ENCODE data around the gene THSD8.

THSD8 gene

GRCh38 chr19:12834566-12834943 is 32.7 kb downstream of the THSD8 start, which contains the start of gene RTBDN:
RTBDN (minus strand) TSS chr19:12834579; CDS start chr19:12829979, 4,600 bp downstream.
- no peak for DNase-seq (ENCODE audit: low spot score)
- H3K4me3 ChIP-seq: peak within 1 kb of the TSS; percentile 65
- H3K27ac ChIP-seq: no peak within 1 kb of the TSS
- no peak for TF ChIP-seq CTCF (IDR thresholded peaks at IDR 0.05)

GRCh38 chr19:12834976-12835757 is 33.3 kb downstream of the THSD8 start:
- Histone ChIP-seq H3K27ac (no peak overlapping the region), H3K4me3 (no peak overlapping the region)
- no peak for TF ChIP-seq CTCF (IDR thresholded peaks at IDR 0.05)
- no peak for DNase-seq (ENCODE audit: low spot score)

GRCh38 chr19:12836529-12836863 is 34.6 kb downstream of the THSD8 start:
- H3K27ac ChIP-seq: no peak overlapping the region
- no peak overlapping the region for H3K4me3 ChIP-seq
- no peak for TF ChIP-seq CTCF (IDR thresholded peaks at IDR 0.05)
- no peak for DNase-seq (ENCODE audit: low spot score)

GRCh38 chr19:12837225-12837624 is 35.4 kb downstream of the THSD8 start:
- Histone ChIP-seq H3K4me3 (no peak overlapping the region), H3K27ac (no peak overlapping the region)
- no peak for DNase-seq (ENCODE audit: low spot score)
- TF ChIP-seq CTCF (IDR thresholded peaks at IDR 0.05): no peak

- Histone ChIP-seq H3K27ac (no peak within 1 kb of the TSS), H3K4me3 (peak within 1 kb of the TSS; percentile 54)
- DNase-seq (ENCODE audit: low spot score): no peak
- no peak for TF ChIP-seq CTCF (IDR thresholded peaks at IDR 0.05)
These were observed 36.5 kb downstream of the THSD8 start, which contains the start of gene MAST1 for GRCh38 chr19:12838182-12838885. MAST1 (plus strand) TSS chr19:12838515; CDS start chr19:12838573, 58 bp downstream.

GRCh38 chr19:12838886-12839756 is 37.3 kb downstream of the THSD8 start:
- no peak for DNase-seq (ENCODE audit: low spot score)
- Histone ChIP-seq H3K27ac (no peak overlapping the region), H3K4me3 (peak overlapping the region; percentile 54)
- no peak for TF ChIP-seq CTCF (IDR thresholded peaks at IDR 0.05)

All from coronary artery (tissue), 2 donors.